ENCODE data around the gene CFL1. TPM values are rescaled to one million over a fixed set of nuclear protein-coding genes. Genes with fewer than 3 reads are reported as not detected.

Gene CFL1
- total and polyA plus RNA-seq, 2 of the 4 experiments (the other 2 are of a cell fraction) = 960 to 2,231 TPM

DNA sequence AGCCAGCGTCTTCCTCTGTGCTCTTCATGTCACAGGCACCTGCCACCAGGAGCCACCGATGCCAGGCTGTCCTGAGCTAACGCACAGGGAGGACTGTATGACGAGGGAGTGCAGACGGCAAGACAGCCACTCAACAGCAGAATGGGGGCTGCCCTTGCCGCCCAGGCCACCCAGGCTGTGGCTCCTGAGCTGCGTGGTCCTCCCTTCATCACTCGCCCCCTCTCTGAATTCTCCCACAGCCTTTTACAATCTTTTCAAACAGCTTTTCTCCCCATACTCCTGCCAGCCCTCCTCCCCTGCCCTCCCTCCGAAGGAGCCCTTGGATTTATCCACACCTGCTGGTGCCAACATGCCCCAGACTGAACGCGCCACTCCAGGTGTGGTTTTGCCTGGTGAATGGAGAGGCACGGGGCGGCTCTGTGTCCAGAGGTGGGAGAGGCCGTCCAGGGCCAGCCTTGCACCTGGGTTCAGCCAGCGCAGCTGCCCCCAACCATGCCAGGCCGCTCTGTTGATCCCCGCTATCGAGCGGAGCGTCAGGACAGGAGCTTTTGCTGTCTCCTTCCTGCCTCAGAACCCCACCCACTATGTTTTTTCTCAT is 49.1 kb downstream of the CFL1 start:
- Histone ChIP-seq H2AFZ (replicated peaks; ENCODE audit: low read length, poor library complexity) (no peak overlapping the region), H3K4me1 (ENCODE audit: control insufficient read depth, insufficient read depth, low read length) (no peaks in the 10 kb centered on the region), H2BK15ac (ENCODE audit: low read depth, low read length) (no peak overlapping the region), H3K23ac (ENCODE audit: low read depth, low read length) (no peak overlapping the region), H2AK5ac (ENCODE audit: low read depth, low read length) (no peak overlapping the region), H4K91ac (ENCODE audit: insufficient read depth, low read depth, low read length) (no peak overlapping the region), H3K56ac (ENCODE audit: extremely low read depth, insufficient read depth, low read length) (no peak overlapping the region), H2AK9ac (replicated peaks; ENCODE audit: low read depth, low read length, poor library complexity) (no peak overlapping the region), H3K27me3 (ENCODE audit: control insufficient read depth, insufficient read depth, low read length) (peaks cover 39% of the 10 kb centered on the region), H4K8ac (ENCODE audit: low read depth in 2 of 2, low read length in 2 of 2) (no peak overlapping the region), H3K79me1 (ENCODE audit: low read depth in 1 of 2, low read length in 2 of 2) (no peaks in the 10 kb centered on the region), H4K20me1 (ENCODE audit: insufficient read depth, low read length) (no peaks in the 10 kb centered on the region), H2BK20ac (ENCODE audit: low read depth, low read length) (no peak overlapping the region), H3K9me3 (ENCODE audit: control insufficient read depth, insufficient read depth, low read length) (no peaks in the 10 kb centered on the region), H3K14ac (replicated peaks; ENCODE audit: low read depth, low read length) (no peak overlapping the region), H3K4me3 (ENCODE audit: insufficient read depth, low read depth, low read length) (no peak overlapping the region), H3K4ac (ENCODE audit: low read depth, low read length) (no peak overlapping the region), H3K9me1 (ENCODE audit: insufficient read depth, low read length) (peaks cover 3% of the 10 kb centered on the region; the same call in 1 of the 2 replicates), H3K27ac (ENCODE audit: insufficient read depth, low read length) (no peak overlapping the region), H4K5ac (ENCODE audit: low read depth, low read length) (no peak overlapping the region), H3K36me3 (ENCODE audit: control insufficient read depth, insufficient read depth, low read length) (no peaks in the 10 kb centered on the region), H3K18ac (ENCODE audit: low read depth, low read length) (no peak overlapping the region), H3K4me2 (ENCODE audit: low read depth, low read length) (no peak overlapping the region), H2BK5ac (ENCODE audit: low read depth, low read length, poor library complexity, severe bottlenecking) (no peak overlapping the region), H2BK120ac (ENCODE audit: low read depth, low read length) (no peak overlapping the region), H3K9ac (ENCODE audit: low read depth, low read length) (no peak overlapping the region)
- WGBS, 2 experiments (ENCODE audit: extremely low coverage in 2 of 2, insufficient read length in 1 of 2) = 65% methylated on average over 8 of the region's 20 CpGs; no CpG with 5 or more reads in 1 of the 2 experiments
- DNase-seq (no peak), ATAC-seq (ENCODE audit: low read depth) (no peak)
- no peak for TF ChIP-seq RAD21 (IDR thresholded peaks at IDR 0.05; ENCODE audit: low read length)
- TF ChIP-seq, protein P1, sequence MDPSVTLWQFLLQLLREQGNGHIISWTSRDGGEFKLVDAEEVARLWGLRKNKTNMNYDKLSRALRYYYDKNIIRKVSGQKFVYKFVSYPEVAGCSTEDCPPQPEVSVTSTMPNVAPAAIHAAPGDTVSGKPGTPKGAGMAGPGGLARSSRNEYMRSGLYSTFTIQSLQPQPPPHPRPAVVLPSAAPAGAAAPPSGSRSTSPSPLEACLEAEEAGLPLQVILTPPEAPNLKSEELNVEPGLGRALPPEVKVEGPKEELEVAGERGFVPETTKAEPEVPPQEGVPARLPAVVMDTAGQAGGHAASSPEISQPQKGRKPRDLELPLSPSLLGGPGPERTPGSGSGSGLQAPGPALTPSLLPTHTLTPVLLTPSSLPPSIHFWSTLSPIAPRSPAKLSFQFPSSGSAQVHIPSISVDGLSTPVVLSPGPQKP (IDR thresholded peaks at IDR 0.05; ENCODE audit: borderline replicate concordance, low read depth, low read length) = no peak
- TF ChIP-seq CEBPB (IDR thresholded peaks at IDR 0.05; ENCODE audit: low read depth, low read length) = no peak
- TF ChIP-seq, protein P2, sequence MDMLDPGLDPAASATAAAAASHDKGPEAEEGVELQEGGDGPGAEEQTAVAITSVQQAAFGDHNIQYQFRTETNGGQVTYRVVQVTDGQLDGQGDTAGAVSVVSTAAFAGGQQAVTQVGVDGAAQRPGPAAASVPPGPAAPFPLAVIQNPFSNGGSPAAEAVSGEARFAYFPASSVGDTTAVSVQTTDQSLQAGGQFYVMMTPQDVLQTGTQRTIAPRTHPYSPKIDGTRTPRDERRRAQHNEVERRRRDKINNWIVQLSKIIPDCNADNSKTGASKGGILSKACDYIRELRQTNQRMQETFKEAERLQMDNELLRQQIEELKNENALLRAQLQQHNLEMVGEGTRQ (IDR thresholded peaks at IDR 0.05; ENCODE audit: low read depth, low read length) = no peak
- TF ChIP-seq CHD1 (IDR thresholded peaks at IDR 0.05; ENCODE audit: low read depth, low read length) = no peak
- no peak for TF ChIP-seq SMC3 (IDR thresholded peaks at IDR 0.05; ENCODE audit: low read depth, low read length)
- TF ChIP-seq MAFK (IDR thresholded peaks at IDR 0.05; ENCODE audit: low read depth, low read length) = no peak
- TF ChIP-seq FOS (IDR thresholded peaks at IDR 0.05; ENCODE audit: low read depth, low read length) = no peak
- no peak for TF ChIP-seq NFE2L2 (IDR thresholded peaks at IDR 0.05; ENCODE audit: low read depth, low read length)
- no peak for TF ChIP-seq BHLHE40 (IDR thresholded peaks at IDR 0.05; ENCODE audit: low read depth, low read length)
- TF ChIP-seq, protein P3, sequence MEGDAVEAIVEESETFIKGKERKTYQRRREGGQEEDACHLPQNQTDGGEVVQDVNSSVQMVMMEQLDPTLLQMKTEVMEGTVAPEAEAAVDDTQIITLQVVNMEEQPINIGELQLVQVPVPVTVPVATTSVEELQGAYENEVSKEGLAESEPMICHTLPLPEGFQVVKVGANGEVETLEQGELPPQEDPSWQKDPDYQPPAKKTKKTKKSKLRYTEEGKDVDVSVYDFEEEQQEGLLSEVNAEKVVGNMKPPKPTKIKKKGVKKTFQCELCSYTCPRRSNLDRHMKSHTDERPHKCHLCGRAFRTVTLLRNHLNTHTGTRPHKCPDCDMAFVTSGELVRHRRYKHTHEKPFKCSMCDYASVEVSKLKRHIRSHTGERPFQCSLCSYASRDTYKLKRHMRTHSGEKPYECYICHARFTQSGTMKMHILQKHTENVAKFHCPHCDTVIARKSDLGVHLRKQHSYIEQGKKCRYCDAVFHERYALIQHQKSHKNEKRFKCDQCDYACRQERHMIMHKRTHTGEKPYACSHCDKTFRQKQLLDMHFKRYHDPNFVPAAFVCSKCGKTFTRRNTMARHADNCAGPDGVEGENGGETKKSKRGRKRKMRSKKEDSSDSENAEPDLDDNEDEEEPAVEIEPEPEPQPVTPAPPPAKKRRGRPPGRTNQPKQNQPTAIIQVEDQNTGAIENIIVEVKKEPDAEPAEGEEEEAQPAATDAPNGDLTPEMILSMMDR (conservative IDR thresholded peaks at IDR 0.05; ENCODE audit: low read depth, low read length) = no peak
- no peak for TF ChIP-seq MXI1 (IDR thresholded peaks at IDR 0.05; ENCODE audit: borderline replicate concordance, low read depth, low read length)
- no peak for TF ChIP-seq RCOR1 (IDR thresholded peaks at IDR 0.05; ENCODE audit: insufficient replicate concordance, low read length)
- no peak for TF ChIP-seq POLR2A (IDR thresholded peaks at IDR 0.05; ENCODE audit: low read depth, low read length)
- TF ChIP-seq MAZ (IDR thresholded peaks at IDR 0.05; ENCODE audit: borderline replicate concordance, low read depth, low read length) = no peak
- no peak for TF ChIP-seq RFX5 (IDR thresholded peaks at IDR 0.05; ENCODE audit: low read depth, low read length)
- dilution Hi-C loops (cut with HindIII; ENCODE audit: low sequenced_read_pairs, unreplicated experiment) = no loop called here
- no TSS peak for BruUV-seq (replicated peaks)
- CTCF ChIA-PET = interaction anchor here (1.2 kb wide), 1 partner anchor 9 kb away, joined by 3 read pairs; no protein-coding TSS in a partner anchor
- intact Hi-C loops (cut with micrococcal nuclease) = no loop called here
- POLR2A ChIA-PET (ENCODE audit: unreplicated experiment) = no interaction called here
- in situ Hi-C loops (cut with MboI; ENCODE audit: low sequenced_read_pairs) = no loop called here
